Measurements from ENCODE around the gene KCNK5. TPM values are rescaled to one million over a fixed set of nuclear protein-coding genes. Genes with fewer than 3 reads are reported as not detected.

Gene KCNK5
- total and polyA plus RNA-seq, 9 of the 15 experiments (the other 6 are each of a cell fraction or from before 2014, with no cell fraction given) = 1.5 to 45.8 (median 25.8) TPM

DNA sequence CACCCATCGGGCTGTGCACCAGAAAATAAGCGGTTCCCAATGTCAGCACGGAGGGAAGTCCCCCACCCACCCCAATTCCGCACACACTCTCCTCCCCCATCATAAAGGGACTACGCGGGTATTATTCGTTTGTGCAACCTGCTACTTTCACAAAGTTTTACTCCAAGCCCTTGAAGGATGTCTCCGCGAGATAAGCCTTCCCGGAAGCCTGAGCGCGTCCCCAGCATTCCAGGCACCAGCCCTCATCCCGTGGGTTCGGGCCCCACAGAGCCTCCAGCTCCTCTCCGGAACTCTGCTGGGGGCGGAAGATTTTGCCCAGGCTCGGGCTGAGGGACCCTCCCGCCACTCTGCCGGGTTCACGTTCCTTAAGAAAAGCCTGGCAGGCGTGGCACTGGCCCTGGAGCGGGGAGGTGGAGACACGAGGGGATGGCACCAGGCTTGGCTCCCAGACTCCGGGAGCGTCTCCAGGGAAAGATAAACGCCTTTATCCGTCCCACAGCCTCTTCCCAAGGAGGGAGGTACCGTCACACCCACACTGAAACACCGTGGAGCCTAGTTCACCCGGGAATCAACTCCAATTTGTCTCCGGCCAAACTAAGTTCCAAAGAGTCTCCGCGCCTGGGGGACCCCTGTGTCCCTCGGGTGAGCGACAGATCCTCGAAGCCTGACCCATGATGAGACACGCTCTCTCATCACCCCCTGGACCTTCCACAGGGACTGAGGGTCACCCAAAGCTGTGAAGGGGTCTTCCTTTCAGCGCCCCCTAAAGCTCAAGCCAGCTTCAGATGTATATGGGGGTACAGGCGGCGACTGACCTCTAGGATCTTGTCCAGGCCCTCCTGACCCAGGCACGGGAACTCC lies 934 bp downstream of the KCNK5 start (continued):
- TF ChIP-seq, protein P1, sequence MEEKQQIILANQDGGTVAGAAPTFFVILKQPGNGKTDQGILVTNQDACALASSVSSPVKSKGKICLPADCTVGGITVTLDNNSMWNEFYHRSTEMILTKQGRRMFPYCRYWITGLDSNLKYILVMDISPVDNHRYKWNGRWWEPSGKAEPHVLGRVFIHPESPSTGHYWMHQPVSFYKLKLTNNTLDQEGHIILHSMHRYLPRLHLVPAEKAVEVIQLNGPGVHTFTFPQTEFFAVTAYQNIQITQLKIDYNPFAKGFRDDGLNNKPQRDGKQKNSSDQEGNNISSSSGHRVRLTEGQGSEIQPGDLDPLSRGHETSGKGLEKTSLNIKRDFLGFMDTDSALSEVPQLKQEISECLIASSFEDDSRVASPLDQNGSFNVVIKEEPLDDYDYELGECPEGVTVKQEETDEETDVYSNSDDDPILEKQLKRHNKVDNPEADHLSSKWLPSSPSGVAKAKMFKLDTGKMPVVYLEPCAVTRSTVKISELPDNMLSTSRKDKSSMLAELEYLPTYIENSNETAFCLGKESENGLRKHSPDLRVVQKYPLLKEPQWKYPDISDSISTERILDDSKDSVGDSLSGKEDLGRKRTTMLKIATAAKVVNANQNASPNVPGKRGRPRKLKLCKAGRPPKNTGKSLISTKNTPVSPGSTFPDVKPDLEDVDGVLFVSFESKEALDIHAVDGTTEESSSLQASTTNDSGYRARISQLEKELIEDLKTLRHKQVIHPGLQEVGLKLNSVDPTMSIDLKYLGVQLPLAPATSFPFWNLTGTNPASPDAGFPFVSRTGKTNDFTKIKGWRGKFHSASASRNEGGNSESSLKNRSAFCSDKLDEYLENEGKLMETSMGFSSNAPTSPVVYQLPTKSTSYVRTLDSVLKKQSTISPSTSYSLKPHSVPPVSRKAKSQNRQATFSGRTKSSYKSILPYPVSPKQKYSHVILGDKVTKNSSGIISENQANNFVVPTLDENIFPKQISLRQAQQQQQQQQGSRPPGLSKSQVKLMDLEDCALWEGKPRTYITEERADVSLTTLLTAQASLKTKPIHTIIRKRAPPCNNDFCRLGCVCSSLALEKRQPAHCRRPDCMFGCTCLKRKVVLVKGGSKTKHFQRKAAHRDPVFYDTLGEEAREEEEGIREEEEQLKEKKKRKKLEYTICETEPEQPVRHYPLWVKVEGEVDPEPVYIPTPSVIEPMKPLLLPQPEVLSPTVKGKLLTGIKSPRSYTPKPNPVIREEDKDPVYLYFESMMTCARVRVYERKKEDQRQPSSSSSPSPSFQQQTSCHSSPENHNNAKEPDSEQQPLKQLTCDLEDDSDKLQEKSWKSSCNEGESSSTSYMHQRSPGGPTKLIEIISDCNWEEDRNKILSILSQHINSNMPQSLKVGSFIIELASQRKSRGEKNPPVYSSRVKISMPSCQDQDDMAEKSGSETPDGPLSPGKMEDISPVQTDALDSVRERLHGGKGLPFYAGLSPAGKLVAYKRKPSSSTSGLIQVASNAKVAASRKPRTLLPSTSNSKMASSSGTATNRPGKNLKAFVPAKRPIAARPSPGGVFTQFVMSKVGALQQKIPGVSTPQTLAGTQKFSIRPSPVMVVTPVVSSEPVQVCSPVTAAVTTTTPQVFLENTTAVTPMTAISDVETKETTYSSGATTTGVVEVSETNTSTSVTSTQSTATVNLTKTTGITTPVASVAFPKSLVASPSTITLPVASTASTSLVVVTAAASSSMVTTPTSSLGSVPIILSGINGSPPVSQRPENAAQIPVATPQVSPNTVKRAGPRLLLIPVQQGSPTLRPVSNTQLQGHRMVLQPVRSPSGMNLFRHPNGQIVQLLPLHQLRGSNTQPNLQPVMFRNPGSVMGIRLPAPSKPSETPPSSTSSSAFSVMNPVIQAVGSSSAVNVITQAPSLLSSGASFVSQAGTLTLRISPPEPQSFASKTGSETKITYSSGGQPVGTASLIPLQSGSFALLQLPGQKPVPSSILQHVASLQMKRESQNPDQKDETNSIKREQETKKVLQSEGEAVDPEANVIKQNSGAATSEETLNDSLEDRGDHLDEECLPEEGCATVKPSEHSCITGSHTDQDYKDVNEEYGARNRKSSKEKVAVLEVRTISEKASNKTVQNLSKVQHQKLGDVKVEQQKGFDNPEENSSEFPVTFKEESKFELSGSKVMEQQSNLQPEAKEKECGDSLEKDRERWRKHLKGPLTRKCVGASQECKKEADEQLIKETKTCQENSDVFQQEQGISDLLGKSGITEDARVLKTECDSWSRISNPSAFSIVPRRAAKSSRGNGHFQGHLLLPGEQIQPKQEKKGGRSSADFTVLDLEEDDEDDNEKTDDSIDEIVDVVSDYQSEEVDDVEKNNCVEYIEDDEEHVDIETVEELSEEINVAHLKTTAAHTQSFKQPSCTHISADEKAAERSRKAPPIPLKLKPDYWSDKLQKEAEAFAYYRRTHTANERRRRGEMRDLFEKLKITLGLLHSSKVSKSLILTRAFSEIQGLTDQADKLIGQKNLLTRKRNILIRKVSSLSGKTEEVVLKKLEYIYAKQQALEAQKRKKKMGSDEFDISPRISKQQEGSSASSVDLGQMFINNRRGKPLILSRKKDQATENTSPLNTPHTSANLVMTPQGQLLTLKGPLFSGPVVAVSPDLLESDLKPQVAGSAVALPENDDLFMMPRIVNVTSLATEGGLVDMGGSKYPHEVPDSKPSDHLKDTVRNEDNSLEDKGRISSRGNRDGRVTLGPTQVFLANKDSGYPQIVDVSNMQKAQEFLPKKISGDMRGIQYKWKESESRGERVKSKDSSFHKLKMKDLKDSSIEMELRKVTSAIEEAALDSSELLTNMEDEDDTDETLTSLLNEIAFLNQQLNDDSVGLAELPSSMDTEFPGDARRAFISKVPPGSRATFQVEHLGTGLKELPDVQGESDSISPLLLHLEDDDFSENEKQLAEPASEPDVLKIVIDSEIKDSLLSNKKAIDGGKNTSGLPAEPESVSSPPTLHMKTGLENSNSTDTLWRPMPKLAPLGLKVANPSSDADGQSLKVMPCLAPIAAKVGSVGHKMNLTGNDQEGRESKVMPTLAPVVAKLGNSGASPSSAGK (IDR thresholded peaks at IDR 0.05) = no peak
- TF ChIP-seq ZNF23 (CRISPR knock-in tag; IDR thresholded peaks at IDR 0.05) (no peak), KDM5B (IDR thresholded peaks at IDR 0.05; ENCODE audit: insufficient replicate concordance, low read depth, low read length) (peak; percentile 65), ZNF324 (CRISPR knock-in tag; IDR thresholded peaks at IDR 0.05) (no peak; the same call in 1 of the 2 replicates), RFX7 (CRISPR knock-in tag; IDR thresholded peaks at IDR 0.05) (no peak), POLR2A (conservative IDR thresholded peaks at IDR 0.05) (peak; percentile 32; the same call in 1 of the 2 replicates), ZNF395 (CRISPR knock-in tag; IDR thresholded peaks at IDR 0.05) (peak; percentile 27; the same call in 1 of the 2 replicates), PCBP1 (IDR thresholded peaks at IDR 0.05; ENCODE audit: low read depth, low read length, poor library complexity, severe bottlenecking) (no peak)
- TF ChIP-seq, protein P2, sequence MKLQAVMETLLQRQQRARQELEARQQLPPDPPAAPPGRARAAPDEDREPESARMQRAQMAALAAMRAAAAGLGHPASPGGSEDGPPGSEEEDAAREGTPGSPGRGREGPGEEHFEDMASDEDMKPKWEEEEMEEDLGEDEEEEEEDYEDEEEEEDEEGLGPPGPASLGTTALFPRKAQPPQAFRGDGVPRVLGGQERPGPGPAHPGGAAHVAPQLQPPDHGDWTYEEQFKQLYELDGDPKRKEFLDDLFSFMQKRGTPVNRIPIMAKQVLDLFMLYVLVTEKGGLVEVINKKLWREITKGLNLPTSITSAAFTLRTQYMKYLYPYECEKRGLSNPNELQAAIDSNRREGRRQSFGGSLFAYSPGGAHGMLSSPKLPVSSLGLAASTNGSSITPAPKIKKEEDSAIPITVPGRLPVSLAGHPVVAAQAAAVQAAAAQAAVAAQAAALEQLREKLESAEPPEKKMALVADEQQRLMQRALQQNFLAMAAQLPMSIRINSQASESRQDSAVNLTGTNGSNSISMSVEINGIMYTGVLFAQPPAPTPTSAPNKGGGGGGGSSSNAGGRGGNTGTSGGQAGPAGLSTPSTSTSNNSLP (IDR thresholded peaks at IDR 0.05; ENCODE audit: borderline replicate concordance, low read depth, low read length) = 0 out of 2 replicates have a peak, but pooled peaks have one; percentile 37
